Natural killer cell (primary cell): ENCODE results near the gene GALNT17. TPM values are rescaled to one million over a fixed set of nuclear protein-coding genes. Genes with fewer than 3 reads are reported as not detected.

Experiments used
- ATAC-seq, 3 donors: fragments of 150-1000 bp in 2 of 3; fragments of 200-7000 bp in 1 of 3; cut with Tn5 transposase; 1 replicate in 1 of 3; 2 replicates in 2 of 3; pipeline ENCODE4 v1.10.0; 2021; ENCODE audit warnings: mild to moderate bottlenecking in 2 of 3, moderate library complexity in 2 of 3
- DNase-seq, 2 donors: peaks; one replicate each; pipeline versions ENCODE4 v3.0.0 to v3.0.0-alpha.2; 2013 to 2021; ENCODE audit warnings: mixed read lengths in 1 of 2
- H3K27ac ChIP-seq: one replicate; pipeline ENCODE4 v1.5.1; 2013; ENCODE audit warnings: mild to moderate bottlenecking, low read length
- H3K27me3 ChIP-seq: one replicate; pipeline ENCODE4 v1.6.1; 2013; ENCODE audit warnings: low read length; ENCODE audit not compliant: control insufficient read depth, insufficient read depth
- H3K36me3 ChIP-seq: one replicate; pipeline ENCODE4 v1.6.1; 2013; ENCODE audit warnings: low read length; ENCODE audit not compliant: control insufficient read depth, insufficient read depth
- H3K4me1 ChIP-seq: one replicate; pipeline ENCODE4 v1.6.1; 2013; ENCODE audit warnings: low read length; ENCODE audit not compliant: control insufficient read depth, insufficient read depth
- H3K4me3 ChIP-seq: one replicate; pipeline ENCODE4 v1.5.1; 2013; ENCODE audit warnings: low read length
- H3K9me3 ChIP-seq: one replicate; pipeline ENCODE4 v1.6.1; 2013; ENCODE audit warnings: low read length; ENCODE audit not compliant: control insufficient read depth, insufficient read depth
- H3K27ac Mint-ChIP-seq, 2 donors: one replicate each; pipeline ENCODE4 v1.8.0; 2022; ENCODE audit warnings: mild to moderate bottlenecking in 2 of 2, mixed read lengths in 2 of 2, moderate library complexity in 1 of 2
- H3K27me3 Mint-ChIP-seq, 2 donors: one replicate each; pipeline ENCODE4 v1.8.0; 2022; ENCODE audit warnings: low read depth in 2 of 2, mixed read lengths in 2 of 2
- H3K36me3 Mint-ChIP-seq: one replicate; pipeline ENCODE4 v1.8.0; 2022; ENCODE audit warnings: mixed read lengths
- H3K4me1 Mint-ChIP-seq, 2 donors: one replicate each; pipeline ENCODE4 v1.8.0; 2022; ENCODE audit warnings: mixed read lengths in 2 of 2
- H3K4me3 Mint-ChIP-seq: one replicate; pipeline ENCODE4 v1.8.0; 2022; ENCODE audit warnings: mild to moderate bottlenecking, moderate library complexity, mixed read lengths
- H3K9me3 Mint-ChIP-seq, 2 donors: one replicate each; pipeline ENCODE4 v1.8.0; 2022; ENCODE audit warnings: mixed read lengths in 2 of 2
- CTCF ChIP-seq: fragments of 200-600 bp; IDR thresholded peaks from one replicate; pipeline ENCODE4 v1.8.0; 2022; ENCODE audit warnings: antibody characterized with exemption
- WGBS: methylation state at CpG from one replicate; pipeline ENCODE4 v1.1.7; 2013; ENCODE audit warnings: missing lambda C conversion rate; ENCODE audit not compliant: insufficient coverage; 5-methylcytosine and 5-hydroxymethylcytosine counted together
- intact Hi-C: fragments of 100-400 bp; cut with micrococcal nuclease; formaldehyde crosslinking; loops from one replicate; pipeline ENCODE4 v1.14.2; 2022
- total RNA-seq, 4 donors: library from RNA; stranded (reverse); fragments of 120-200 nt in 1 of 4; gene quantifications; one replicate each; pipeline versions ENCODE4 v1.2.3 to v1.2.4, GENCODE V29; 2013 to 2022

The GALNT17 gene
- total RNA-seq, 3 donors from 2014 or later (not counting 1 experiment from before 2014, with no cell fraction given), result not detected

- WGBS, result 20% methylated on average over 9 of the region's 10 CpGs
- Histone ChIP-seq H3K27ac (no peak overlapping the region), H3K4me1 (no peaks in the 10 kb centered on the region), H3K4me3 (no peak overlapping the region), H3K9me3 (no peaks in the 10 kb centered on the region), H3K27me3 (no peaks in the 10 kb centered on the region), H3K36me3 (no peaks in the 10 kb centered on the region)
- no peak overlapping the region for H3K4me3 Mint-ChIP-seq
- DNase-seq (no peak), ATAC-seq (no peak)
- peaks cover 10 to 22% of the 10 kb centered on the region in 2 donors for H3K9me3 Mint-ChIP-seq
- intact Hi-C loops, result no loop called here
- no peaks in the 10 kb centered on the region for H3K36me3 Mint-ChIP-seq
- H3K27me3 Mint-ChIP-seq, result no peaks in the 10 kb centered on the region
- no peak for TF ChIP-seq CTCF
- no peak overlapping the region for H3K27ac Mint-ChIP-seq
- H3K4me1 Mint-ChIP-seq, result no peaks in the 10 kb centered on the region
Observed at GRCh38 chr7:71329030-71329660, 197.2 kb downstream of the GALNT17 start.

GRCh38 chr7:71332207-71332606 lies 200.3 kb downstream of the GALNT17 start:
- no peak overlapping the region for H3K4me3 Mint-ChIP-seq
- no peaks in the 10 kb centered on the region for H3K9me3 ChIP-seq
- no peak for ATAC-seq
- peaks cover 10 to 15% of the 10 kb centered on the region in 2 donors for H3K9me3 Mint-ChIP-seq
- no peak overlapping the region for H3K27ac Mint-ChIP-seq
- H3K27me3 Mint-ChIP-seq, result no peaks in the 10 kb centered on the region
- no peak overlapping the region for H3K27ac ChIP-seq
- 78% methylated on average over 2 of the region's 4 CpGs for WGBS
- no peak for DNase-seq
- no peak overlapping the region for H3K4me3 ChIP-seq
- no peaks in the 10 kb centered on the region for H3K36me3 ChIP-seq
- intact Hi-C loops, result no loop called here
- H3K4me1 Mint-ChIP-seq, result no peaks in the 10 kb centered on the region
- TF ChIP-seq CTCF, result no peak
- H3K4me1 ChIP-seq, result no peaks in the 10 kb centered on the region
- H3K27me3 ChIP-seq, result no peaks in the 10 kb centered on the region
- no peaks in the 10 kb centered on the region for H3K36me3 Mint-ChIP-seq

- intact Hi-C loops, result no loop called here
Observed at GRCh38 chr7:71334541-71334940, 202.6 kb downstream of the GALNT17 start.

More at GRCh38 chr7:71334541-71334940, 202.6 kb downstream of the GALNT17 start:
- no peak for DNase-seq
- H3K27me3 ChIP-seq, result no peaks in the 10 kb centered on the region
- no peaks in the 10 kb centered on the region for H3K36me3 ChIP-seq
- ATAC-seq, result no peak
- no peaks in the 10 kb centered on the region for H3K9me3 ChIP-seq
- Mint-ChIP-seq H3K27me3 (no peaks in the 10 kb centered on the region), H3K36me3 (no peaks in the 10 kb centered on the region), H3K9me3 (peaks cover 6 to 20% of the 10 kb centered on the region in 2 donors), H3K4me1 (no peaks in the 10 kb centered on the region), H3K27ac (no peak overlapping the region), H3K4me3 (no peak overlapping the region)
- H3K4me3 ChIP-seq, result no peak overlapping the region
- H3K27ac ChIP-seq, result no peak overlapping the region
- no peak for TF ChIP-seq CTCF
- no CpG with 5 or more reads among the region's 1 CpG for WGBS
- no peaks in the 10 kb centered on the region for H3K4me1 ChIP-seq
